NCI-H82 treated with DMSO at 0.1 percent for 48 hours (cell line): ENCODE results near the gene SSBP2.

Experiments used
- DNase-seq: peaks from one replicate; lab custom pipeline; 2025; ENCODE audit not compliant: unreplicated experiment; lab: John Stamatoyannopoulos, UW

The SSBP2 gene

GRCh38 chr5:81767097-81767496 lies 16.2 kb upstream of the SSBP2 start:
- DNase-seq, result no peak

GRCh38 chr5:81766611-81767010 lies 15.7 kb upstream of the SSBP2 start:
- DNase-seq, result no peak

- no peak for DNase-seq
Observed at GRCh38 chr5:81763294-81763928, 12.5 kb upstream of the SSBP2 start.

- DNase-seq, result no peak
Observed at GRCh38 chr5:81762853-81763252, 12.0 kb upstream of the SSBP2 start.

GRCh38 chr5:81762401-81762800 lies 11.5 kb upstream of the SSBP2 start:
- DNase-seq, result no peak

GRCh38 chr5:81761970-81762369 lies 11.1 kb upstream of the SSBP2 start:
- DNase-seq, result no peak

- peak; percentile 28 for DNase-seq
Observed at GRCh38 chr5:81761270-81761669, 10.4 kb upstream of the SSBP2 start.

- DNase-seq, result no peak
Observed at GRCh38 chr5:81760521-81760920, 9.6 kb upstream of the SSBP2 start.

GRCh38 chr5:81759632-81760005 lies 8.7 kb upstream of the SSBP2 start:
- DNase-seq, result no peak

- no peak for DNase-seq
Observed at GRCh38 chr5:81757404-81757803, 6.5 kb upstream of the SSBP2 start.

- DNase-seq, result no peak
Observed at GRCh38 chr5:81756016-81756415, 5.1 kb upstream of the SSBP2 start.

GRCh38 chr5:81755320-81755719 lies 4.4 kb upstream of the SSBP2 start:
- no peak for DNase-seq

GRCh38 chr5:81754621-81755020 lies 3.7 kb upstream of the SSBP2 start:
- no peak for DNase-seq

- DNase-seq, result no peak
Observed at GRCh38 chr5:81753429-81753828, 2.5 kb upstream of the SSBP2 start.

- DNase-seq, result no peak
Observed at GRCh38 chr5:81752644-81752963, 1.7 kb upstream of the SSBP2 start.

- DNase-seq, result peak; percentile 77
Observed at GRCh38 chr5:81751836-81752643, 1.1 kb upstream of the SSBP2 start.

- no peak for DNase-seq
Observed at GRCh38 chr5:81750308-81751008, 439 bp downstream of the SSBP2 start.

- DNase-seq, result no peak
Observed at GRCh38 chr5:81749561-81750307, 1.2 kb downstream of the SSBP2 start.

- DNase-seq, result no peak
Observed at GRCh38 chr5:81749192-81749560, 1.7 kb downstream of the SSBP2 start.

- no peak for DNase-seq
Observed at GRCh38 chr5:81748556-81748955, 2.3 kb downstream of the SSBP2 start.

GRCh38 chr5:81747030-81747429 lies 3.9 kb downstream of the SSBP2 start:
- DNase-seq, result no peak

GRCh38 chr5:81740758-81741157 lies 10.1 kb downstream of the SSBP2 start:
- no peak for DNase-seq
